Ishikawa (cell line): Measurements from ENCODE around the gene PDP2.

Experiments
- MAX ChIP-seq: IDR thresholded peaks from 2 replicates; pipeline ENCODE4 v1.6.1; 2012
- REST ChIP-seq: IDR thresholded peaks from 2 replicates; pipeline ENCODE4 v1.6.1; 2012; ENCODE audit warnings: low read depth, mild to moderate bottlenecking
- TAF1 ChIP-seq: IDR thresholded peaks from 2 replicates; pipeline ENCODE4 v1.6.1; 2012; ENCODE audit warnings: low read depth, mild to moderate bottlenecking
- TCF12 ChIP-seq: IDR thresholded peaks from 2 replicates; pipeline ENCODE4 v1.6.1; 2012; ENCODE audit warnings: low read depth

- TF ChIP-seq REST, result no peak
- TF ChIP-seq MAX, result no peak
- no peak for TF ChIP-seq TAF1
- TF ChIP-seq TCF12, result no peak
Measured at GRCh38 chr16:66856801-66857200, 23.5 kb upstream of the PDP2 start.
